HG03442 (cell line): ENCODE measurements around the gene JADE1.
A peak's percentile ranks its signal among the peaks of the same experiment; 100 is the strongest.

Experiments
- ATAC-seq: cut with Tn5 transposase; IDR thresholded peaks from one replicate; pipeline ENCODE4 v1.9.1; 2021; ENCODE audit warnings: mild to moderate bottlenecking, moderate library complexity; ENCODE audit not compliant: unreplicated experiment

The JADE1 gene

DNA sequence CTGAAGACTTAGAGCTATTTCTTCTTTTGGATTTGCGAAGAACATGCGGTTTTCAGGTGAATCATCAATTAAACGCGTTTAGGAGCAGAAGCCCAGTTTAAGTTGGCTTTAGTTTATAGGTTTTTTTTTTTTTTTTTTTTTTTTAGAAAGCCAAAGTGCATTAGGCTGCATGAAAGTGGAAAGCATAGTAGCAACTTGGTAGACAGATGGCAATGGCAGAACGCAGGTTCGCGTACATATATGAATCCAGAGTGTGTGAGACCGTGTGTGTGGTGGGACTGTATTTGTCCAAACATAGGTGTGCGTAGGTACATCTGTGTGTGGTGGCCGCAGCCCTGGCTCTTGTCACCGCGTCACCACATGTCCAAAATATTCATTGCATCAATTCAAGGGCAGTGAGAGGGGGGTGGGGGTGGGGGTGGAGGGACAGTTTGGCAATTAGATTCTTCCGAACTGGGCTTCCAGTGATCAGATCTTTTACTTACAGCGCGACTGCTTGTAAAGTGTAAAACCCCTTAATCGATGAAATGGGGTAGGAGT is 901 bp downstream of the JADE1 start:
- ATAC-seq, result no peak

DNA sequence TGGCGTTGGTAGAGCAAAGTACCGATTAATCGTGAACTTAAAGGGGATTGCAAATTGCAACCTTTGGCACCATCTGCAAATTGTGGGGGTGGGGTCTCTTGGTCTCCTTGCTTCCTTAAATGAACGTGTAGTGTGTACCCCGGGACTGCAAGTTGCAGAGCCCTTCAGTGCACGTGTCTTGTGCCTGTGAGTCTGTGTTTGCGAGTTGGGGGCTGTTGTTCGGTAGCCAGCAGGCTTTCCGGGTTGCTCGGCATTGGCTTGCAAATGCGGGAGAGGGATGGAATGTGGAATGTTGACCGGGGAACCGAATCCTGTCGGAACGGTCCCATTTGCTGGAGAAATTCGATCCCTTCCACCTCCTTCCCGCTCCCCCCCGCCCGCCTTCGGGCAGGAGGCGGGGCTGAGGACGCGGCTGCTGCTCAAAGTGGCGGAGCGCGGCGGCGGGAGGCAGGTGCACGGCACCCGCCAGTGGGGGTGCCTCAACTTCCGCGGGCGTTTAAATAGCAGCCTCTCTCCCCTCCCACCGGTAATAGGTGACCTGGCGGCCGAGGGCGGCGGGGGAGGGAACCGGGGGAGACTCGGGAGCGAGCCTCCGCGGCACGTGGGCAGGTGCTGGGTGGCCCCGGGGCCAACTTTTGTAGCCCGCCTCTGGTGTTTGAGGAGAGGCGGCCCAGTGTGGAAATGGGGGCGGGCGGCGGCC is 1.5 kb downstream of the JADE1 start:
- peak; percentile 43 for ATAC-seq

DNA sequence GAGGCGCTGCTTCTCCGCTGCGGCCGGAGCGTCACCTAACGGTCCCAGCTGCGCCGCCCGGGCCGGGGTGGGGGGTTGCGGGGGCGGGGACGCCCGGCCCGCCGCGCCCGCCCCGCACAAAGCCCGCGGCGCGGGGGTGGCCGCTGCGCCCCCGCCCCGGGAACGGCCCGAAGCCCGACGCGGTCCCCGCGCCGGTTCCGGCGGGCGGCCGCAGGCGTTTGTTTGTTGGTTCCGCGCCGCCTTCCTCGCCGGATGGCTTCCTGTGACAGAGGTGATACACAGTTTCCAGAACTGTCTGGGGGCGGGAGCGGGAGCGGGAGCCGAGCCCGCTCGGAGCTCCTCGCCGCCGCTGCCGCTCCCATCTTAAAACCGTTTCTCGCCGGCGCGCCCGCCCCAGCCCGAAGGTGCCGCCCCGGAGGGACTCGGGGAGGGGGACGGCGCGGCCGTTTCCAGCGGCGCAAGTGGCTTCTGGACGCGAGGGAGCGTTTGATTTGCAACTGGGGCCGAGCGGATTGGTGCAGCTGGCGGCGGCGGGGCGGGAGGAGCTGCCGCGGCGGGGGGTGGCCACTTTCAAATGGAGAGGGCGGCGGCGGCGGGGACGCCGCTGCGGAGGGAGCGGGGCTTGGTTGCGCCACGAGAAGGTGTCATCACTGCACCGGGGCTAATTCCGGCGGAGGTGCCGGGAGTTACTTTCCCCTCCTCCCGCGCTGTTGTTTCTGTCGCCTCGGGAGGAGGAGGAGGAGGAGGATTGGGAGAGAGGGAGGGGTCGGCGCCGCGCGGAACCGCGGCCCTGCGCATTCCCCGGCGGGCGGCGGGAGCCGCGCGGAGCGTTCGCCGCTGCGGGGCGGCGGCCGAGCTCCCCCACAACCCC is 2.3 kb downstream of the JADE1 start:
- ATAC-seq, result peak; percentile 44

DNA sequence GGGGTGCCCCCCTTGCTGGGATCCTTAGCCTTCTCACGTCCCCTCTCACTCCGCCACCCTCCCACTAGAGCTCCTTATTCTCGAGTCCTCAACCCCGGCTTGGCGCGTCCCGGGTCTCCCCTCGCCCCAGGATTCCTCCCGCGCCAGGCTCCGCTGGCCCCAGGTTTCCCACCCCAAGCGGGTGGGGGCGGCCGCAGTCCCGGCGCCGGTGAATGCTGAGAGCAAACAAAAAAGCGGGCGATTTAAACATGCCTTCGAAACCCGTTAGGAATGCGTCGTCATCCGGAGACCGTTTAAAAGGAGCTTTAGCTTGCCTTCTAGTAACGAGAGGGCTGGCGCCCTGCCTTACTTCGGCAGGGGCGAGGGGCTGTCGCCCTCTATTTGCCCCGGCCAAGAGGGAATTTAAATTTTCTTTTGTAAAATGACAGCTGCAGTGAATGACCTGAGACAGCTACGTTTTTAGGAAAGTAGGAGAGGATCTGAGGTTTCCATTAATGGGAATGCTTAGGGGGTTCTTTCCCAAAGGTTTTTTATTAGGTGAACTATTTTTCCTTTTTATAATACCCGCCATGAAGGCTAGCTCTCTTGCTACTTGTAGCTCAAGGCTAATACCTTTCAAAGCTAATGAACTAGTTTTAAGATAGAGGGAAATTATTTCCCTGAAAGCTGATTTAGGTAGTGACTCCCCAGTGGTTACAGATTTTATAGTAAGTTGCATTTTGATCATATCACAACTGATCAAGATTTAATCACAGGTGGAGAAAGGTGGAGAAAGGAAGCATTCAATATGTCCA is 3.1 kb downstream of the JADE1 start:
- ATAC-seq, result peak; percentile 1

DNA sequence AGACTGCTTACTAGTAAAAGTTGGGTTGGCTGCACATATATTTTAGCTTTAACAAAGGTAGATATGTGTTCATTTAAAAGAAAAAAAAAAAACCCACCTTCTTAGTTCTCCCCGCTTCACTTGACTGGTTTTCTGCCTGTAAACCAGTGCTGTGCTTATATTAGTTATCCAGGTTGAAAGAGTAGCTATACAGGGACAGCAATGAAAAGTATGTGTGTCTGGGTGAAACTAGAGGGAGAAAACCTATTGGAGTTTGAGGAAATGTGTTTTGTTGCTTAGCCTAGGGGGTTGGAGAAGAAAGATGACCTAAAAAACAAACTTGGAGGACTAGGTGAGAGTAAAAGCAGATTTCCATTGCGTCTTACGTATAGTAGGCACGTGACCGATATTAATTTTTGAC is 4.5 kb downstream of the JADE1 start:
- ATAC-seq, result no peak

DNA sequence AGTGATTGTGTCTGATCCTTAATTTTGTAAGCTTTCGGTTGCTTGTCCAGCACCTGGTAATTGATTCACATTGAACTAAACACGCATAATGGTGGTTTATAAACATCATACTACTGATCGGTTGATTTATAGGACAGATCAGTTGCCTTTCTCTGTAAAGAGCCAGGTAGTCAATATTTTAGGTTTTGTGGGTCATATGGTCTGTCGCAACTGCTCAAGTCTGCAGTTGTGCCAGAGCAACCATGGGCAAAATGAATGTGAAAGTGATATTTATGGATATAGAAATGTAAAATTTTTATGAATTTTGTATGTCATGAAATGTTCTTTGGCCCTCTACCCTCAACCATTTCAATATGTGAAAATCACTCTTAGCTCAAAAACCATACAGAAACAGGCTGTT is 8.9 kb downstream of the JADE1 start:
- no peak for ATAC-seq

DNA sequence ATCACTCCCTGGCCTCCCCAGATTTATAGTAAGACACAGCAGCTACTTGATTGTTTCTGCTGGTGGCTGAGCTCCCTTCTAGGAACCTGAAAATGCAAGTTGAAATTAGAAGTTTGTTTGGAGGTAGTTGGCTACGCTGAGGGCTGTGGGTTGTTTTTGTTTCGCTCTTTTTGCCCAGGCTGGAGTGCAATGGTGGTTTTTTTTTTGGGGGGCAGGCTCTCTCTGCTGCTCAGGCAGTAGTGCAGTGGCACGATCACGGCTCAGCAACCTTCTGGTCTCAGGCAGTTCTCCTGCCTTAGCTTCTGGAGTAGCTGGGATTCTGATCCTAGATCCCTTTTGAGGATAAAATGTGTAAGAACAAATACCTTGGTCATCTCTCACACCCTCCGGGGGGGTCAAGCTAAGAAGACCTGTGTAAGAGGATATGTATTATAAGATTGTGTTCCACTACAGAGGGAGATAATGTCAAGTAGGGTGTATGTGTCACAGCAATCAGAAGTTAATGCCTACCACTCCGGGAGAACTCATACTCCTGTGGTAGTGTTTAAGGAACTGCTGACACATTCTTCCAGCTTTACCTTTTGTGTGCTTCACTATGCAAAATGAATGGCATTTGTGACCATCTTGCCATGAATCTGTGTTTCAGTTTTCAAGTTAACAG is 9.7 kb downstream of the JADE1 start:
- ATAC-seq, result peak; percentile 38

DNA sequence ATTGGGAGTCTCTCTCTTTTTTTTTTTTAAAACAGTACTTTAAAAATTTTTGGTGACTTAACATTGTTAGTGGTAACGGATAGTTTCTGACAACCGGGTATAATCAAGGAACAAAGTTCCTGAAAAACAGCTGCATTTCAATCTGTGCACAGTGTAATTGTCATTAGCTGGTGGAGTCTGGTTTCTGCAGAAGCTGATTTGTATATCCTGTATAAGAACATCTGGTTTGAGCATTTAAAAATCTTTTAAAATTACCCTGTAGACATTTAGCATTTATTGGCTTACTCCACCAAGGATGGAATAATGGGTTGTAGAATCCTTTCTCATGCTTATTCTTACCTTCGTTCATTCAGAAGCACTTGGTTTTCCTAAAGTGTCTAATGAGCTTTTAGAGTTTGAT is 11.2 kb downstream of the JADE1 start:
- no peak for ATAC-seq

DNA sequence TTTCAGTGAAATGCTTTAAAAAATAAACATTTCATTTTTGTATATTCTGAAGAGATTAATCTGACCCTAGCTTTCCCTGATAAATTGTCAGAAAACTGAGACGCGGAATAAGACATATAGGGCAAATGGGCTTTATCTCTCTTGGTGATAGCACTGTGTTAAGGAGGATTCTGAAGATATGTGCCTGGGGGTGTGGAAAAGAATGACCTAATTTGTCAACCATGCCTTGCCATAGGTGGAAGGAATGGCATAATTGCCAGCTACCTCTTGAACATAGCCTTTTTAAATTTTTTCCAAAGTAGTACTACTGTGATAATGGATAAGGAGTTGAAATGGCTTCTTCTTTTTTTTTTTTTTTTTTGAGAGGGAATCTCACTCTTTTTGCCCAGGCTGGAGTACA is 11.7 kb downstream of the JADE1 start:
- ATAC-seq, result no peak

DNA sequence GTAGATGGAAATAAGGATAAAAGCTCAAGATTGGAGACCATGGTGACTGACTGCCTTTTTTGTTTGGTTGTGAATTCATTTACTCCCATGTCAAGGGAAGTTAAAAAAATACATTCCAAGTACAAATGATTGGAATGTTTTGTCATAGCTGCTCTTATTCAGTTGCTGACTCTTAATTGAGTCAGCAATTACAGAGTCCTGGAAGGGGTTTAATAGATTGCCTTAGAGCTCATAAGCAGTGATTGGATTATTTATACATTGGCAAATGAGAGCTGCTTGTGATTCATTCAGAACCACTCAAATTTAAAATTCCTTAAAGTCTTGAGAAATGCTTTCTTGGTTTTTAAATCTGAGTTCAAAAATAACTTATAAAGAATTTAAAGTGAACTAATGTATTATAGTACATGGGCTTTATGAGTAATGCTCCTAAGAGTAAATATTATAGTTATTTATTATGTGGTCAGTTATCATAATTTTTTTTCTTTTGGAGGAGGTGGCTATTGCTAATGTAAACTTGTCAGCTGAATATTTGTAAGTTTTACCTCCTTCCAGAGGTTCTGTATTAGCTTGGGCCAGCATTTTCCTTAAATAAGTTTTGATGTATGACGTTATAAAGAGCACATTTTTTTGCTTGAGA is 13.6 kb downstream of the JADE1 start:
- ATAC-seq, result no peak

DNA sequence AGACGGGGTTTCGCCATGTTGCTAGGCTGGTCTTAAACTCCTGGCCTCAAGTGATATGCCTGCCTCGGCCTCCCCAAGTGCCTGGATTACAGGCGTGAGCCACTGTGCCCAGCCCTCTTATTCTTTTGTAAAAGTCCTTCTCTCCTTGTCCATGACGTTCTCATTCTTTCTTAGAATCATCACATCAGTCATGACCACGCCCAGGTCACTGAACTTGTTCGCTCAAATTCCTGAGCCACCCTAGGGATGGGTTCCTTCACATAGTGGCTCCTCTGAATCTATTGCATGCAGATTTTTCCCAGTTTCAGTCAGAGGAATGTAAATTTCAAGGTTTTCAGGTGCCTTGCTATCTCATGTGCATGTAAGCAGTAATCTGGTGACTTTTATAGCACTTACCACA is 15.7 kb downstream of the JADE1 start:
- ATAC-seq, result no peak

DNA sequence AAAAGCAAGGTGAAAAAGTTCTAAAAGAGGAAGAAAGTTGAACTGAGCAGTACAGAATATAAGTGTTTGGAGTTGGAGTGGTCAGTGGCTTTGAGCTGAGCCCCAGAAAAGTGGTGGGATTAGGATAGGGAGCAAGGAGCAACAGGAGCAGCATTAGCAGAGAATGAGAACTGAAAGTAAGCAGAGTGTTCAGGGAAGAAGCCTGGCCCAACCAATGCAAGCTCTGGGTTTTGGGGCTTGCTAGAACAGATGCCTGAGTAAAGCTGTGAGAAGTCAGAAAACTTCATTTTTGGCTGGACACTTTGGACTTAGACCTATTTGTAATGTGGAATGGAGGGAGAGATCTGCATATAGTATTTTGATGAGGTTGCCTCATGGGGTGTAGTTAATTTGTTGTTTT is 17.8 kb downstream of the JADE1 start:
- ATAC-seq, result peak; percentile 36

DNA sequence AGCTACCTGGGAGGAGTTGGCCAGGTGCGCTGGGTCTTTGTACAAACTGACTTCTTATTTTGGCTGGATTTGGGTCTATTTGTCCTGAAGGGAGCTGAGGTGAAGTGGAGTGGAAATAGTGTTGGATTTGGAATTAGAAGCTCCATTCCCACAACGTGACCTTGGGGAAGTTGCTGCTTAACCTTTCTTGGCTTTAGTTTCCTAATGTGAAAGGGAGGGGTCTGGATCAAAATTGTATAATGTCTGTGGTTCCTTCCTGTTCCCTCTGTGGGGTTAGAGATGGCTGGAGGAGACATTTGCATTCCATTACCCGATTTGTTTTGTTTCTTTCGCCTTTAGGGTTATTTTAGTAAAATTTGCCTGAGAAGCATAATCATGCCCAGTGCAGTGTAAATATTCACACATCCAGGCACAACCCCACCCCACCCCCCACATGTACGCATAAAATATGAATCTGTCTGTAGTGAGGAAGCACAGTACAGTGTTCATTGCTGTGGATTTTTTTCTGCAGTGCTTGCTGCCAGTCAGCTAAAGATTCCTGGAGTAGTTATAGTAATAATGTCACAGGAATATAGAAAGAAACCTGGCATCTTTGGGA is 21.5 kb downstream of the JADE1 start:
- no peak for ATAC-seq

DNA sequence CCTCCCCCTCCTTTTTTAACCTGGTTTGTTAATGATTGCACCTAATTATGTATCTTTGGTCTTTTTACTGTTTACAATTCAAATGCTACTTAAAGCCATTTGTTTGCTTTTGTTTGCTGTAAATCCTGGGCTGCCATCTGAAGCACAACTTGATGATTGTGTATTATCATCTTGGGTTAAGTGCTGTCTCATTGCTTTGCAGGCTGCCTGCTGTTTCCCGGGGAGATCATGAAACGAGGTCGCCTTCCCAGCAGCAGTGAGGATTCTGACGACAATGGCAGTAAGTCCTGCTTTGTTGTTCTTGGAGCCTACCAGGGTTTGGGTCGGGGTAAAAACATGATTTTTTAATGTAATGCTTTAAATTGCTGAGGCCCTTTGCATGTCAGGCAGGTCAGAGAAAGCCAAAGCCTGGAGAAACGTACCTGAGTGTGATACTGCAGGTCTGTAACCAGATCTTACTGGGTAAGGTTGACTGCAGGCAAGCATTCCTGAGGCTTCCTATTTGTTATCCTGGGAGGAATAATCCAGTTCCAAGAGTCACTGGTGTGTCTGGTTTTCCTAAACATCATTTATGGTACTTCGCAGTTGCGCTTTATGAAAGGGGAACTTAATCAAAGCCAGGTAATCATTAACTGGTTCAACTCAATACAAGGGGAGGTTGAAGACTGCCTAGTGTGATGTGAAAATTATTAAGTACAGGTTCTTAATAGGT is 22.2 kb downstream of the JADE1 start:
- no peak for ATAC-seq

DNA sequence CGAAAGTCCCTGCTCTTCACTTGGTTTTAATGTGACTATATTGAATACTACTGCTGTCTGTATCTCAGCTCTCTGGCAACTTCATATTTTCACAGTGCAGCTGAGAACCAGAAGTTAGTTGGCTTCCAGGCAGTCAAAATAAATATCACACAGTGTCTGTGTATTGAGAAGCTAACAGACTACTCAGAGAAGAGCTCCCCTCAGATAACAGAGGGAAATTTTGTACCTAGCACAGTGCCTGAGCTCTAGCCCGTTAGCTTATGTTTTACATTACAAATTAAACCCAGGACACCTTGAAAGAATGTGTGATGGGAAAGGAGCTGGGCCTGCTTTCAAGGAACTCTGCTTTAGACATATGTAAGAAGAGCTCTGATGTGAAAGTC is 22.7 kb downstream of the JADE1 start:
- no peak for ATAC-seq

DNA sequence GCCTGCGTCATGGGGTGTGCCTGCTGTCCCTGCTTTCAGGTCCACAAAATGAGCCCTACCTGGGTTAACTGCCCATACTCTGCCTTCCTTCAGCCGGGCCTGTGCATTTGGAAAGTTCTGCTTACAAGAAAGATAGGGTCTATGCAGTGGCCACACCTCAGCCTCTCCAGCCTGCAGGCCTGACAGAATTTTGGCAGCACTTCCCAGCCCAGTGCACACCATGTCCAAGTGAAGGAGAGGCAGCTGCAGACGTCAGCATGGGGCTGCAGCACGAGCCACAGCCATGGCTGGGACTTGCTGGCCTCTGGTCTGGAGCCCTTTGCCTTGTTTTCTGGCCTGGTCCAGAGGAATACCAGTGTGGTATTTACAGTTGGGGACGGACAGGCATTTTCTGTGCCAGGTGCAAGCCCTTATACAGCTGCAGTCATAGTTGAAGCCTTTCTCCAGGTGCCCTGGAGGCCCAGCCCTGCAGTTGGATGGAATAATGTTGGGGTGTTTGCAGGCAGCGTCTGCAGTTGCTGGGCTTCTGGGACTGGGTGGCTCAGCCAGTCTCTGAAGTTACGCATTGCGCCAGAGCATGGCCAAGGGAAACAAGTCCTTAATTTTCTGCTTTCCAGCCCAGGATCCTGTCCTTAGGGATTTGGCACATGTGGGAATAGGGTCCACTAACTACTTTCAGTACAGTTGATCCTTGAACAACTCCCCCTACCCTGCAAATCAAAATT is 26.2 kb downstream of the JADE1 start:
- ATAC-seq, result no peak

DNA sequence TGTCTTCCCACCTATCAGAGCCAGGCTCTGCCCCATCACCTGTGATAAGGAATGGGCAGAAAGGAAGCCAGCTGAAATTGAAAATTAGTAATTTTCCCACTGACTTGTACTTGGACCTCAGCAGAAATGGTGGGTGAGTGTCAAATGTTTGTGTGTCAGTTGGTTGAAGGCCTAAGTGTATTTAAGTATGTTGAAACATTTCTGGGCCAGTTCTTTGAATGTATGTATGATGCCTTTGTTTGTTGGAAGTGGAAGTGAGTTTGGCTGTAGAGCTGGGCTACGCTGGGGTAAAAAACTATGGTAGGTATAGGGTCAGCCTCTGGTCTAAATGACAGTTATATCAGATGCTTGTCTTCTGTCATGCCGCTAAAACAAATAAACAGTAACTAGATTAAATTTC is 27.7 kb downstream of the JADE1 start:
- ATAC-seq, result no peak

DNA sequence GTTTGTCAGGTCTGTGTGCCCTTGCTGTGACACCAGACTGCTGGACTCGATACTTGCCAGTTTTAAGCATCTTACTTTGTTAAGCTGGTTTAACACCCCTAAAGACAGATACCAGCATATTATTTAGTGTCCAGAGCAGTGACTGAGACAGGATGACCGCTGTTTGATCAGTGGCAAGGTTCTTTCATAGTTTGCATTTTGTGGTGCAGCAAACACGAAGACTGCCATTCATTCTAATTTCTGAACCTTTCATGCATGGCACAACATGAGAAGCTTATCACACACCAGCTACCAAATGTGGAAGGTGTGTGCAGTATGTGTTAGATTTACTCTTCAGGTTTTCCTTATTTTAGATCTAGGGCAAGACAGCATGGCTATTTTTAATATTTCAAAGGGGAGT is 28.2 kb downstream of the JADE1 start:
- ATAC-seq, result no peak
